Stimulated activated CD4-positive, alpha-beta T cell treated with anti-CD3 and anti-CD28 coated beads, Interleukin-12 subunit alpha, Interleukin-12 subunit beta, amount 100 ng/mL, for 48 hours (primary cell): Measurements from ENCODE around the gene ATP4B.

Experiments
- DNase-seq, 3 donors: peaks; one replicate each; pipeline ENCODE4 v3.0.0-alpha.2; 2020; ENCODE audit warnings: low read depth in 2 of 3, low spot score in 1 of 3

The ATP4B gene

DNA sequence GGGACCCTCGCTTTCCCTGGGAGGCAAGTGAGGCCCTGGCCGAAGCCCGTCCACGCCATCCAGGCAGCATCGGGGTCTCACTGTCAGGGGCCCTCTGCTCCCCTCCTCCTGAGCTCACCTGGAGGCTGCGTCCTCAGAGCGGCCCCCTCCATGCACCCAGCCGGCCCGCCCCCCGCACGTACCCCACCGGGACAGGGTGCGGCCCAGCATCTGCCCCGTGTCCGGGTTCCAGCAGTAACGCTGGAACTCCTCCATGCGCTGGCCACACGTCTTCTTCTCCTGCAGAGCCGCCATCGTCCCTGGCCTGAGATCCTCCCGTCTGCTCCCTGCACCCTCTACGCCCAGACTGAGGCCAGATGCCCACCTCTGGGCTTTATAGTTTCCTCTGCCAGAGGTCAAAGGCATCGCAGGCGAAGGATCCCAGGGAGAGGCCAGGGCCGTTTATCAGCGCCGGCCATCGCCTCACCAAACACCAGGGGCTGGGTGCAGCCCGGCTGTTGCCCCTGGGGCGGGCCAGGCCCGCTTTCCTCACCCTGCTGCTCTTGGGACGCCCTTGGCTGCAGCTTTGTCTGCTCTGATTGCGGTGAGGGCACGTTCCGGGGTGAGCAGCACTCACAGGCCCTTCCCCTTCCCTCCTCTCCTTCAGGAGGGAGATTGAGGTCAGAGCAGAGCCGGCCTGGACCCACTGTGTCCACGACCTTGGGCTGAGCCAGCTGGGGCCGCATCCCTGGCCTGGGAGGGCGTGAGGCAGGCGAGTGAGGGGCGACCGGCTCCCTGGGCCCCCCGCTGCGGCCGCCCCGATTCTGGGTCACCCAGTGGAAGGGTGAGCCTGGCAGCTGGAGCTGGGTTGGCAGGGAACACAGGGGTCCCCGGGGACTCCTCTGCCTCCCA, at the start of gene ATP4B:
ATP4B (minus strand) TSS at position 348 of the 891 bp plus-strand sequence; CDS start at position 294, 54 bp downstream.
- DNase-seq = no peak

DNA sequence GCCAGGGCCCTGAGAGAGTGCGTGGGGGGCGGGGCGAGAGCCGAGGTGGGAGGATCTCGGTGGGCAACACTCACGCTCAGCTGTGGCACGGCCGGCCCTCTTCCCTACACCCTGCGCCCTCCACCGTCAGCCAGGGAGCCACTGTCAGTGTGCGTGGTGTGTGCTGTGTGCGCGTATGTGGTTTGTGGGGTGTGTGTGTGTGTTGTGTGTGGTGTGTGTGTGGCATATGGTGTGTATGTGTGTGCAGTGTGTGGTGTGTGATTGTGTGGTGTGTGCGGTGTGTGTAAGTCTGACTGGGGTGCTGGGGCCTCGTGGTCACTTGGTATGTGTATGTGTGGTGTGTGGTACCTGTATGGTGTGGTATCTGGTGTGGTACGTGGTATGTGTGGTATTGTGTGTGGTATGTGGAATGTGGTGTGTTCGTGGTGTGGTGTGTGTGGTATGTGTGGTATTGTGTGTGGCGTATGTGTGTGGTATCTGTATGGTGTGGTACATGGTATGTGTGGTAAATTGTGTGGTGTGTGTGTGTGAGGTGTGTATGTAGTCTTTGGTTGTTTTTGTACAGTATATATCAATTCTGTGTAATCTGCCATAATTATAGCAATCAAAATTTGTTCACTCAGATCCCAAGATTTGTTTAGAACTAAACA, 14.1 kb upstream of the ATP4B start:
- DNase-seq = no peak

DNA sequence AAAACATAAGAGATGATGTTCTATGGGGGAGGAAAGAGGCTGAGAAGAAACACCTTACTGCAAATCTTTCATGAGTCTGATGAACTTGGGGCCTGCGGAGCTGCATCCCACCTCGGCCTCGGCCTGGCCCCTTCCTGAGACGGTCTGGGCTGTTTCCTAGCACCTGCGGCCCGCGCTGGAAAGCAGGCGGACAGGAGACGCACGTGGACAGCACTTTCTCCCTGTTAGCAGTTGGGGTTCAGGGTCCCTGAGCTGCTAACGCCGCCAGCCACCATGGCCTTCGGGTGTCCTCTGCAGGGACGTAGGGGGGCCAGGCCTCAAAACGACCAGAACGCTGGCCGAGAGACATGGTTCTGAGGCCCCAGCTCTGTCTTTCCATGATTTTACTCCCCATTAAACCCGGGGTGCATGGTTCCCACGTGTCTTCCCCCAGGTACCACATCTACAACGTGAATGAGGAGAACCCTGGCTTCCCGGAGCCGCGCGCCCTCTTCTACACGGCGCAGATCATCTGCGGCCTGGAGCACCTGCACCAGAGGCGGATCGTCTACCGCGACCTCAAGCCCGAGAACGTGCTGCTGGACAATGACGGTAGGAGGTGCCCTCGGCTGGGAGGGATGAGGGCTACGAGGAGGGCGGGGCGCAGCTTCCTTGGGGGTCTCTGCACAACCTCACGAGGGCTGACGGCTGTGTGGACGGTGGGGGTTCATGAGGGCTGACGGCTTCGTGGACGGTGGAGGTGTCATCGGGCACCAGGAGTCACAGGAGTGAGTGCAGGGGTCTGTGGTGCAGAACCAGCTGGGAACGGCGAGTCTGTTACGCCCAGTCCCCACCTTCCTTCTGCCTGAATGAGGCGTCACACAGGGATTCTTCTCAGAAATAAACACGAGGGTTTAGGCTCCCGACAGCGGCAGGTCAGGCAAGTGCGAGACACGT, 13.3 kb upstream of the ATP4B start:
- DNase-seq = no peak

DNA sequence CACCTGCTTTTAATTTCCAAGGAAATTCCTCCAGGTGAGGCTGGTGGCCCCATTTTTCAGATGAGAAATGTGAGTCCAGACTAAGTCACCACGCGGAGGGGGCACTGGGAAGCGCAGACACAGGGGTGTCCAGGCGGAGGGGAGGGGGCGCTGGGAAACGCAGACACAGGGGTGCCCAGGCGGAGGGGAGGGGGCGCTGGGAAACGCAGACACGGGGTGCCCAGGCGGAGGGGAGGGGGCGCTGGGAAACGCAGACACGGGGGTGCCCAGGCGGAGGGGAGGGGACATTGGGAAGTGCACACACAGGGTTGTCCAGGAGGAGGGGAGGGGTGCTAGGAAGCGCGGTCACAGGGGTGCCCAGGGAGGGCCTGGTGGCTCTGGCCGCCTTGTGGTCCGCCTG, 12.5 kb upstream of the ATP4B start:
- DNase-seq = no peak

DNA sequence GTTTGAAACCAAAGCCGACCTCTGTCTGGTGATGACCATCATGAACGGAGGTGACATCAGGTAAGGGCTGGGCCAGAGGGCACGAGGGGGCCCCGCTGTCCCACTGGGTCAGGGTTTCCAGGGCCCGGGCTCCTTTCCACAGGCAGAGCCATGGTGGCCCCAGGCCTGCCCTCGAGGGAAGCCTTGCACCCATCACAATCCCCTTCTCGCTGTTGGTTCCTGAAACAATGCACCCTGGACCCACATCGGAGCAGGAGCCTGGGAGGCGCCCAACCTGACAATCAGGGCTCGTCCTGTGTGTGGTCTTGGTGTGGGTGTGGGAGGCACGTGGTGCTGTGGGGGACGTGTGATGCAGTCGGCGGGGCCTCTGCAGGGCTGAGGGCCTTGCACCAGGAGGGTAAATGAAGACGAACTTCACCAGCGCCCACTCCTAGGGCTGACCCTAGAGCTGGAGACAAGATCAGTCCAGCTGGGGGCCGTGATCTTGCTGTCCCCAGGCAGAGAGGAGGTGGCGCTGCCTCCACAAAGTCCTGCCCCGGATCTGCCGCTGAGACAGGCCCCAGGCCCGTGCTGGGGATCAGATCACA, 11.8 kb upstream of the ATP4B start:
- DNase-seq = no peak

DNA sequence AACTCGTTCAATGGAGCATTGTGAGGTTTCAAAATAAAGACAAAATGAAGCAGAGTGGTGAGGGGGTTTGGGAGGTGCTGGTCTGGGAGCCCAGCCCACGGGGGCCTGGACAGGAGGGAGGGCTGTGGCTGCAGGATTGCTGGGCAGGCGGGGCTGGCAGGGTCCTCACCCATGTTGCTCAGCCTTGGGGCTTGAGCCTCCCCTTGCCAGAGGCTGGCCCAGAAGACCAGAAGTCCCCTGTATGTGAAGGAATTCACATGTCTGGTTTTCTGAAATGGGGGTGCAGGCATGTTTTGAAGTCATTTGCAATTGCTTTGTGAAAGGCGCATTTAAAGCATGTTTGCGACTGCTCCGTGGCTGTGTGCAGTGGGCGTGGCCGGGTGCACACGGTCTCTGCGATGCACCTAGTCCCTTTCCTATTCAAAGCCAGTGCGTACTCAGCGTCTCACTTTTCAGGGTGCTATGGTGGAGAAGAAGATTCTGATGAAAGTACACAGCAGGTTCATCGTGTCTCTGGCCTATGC, 11.3 kb upstream of the ATP4B start:
- no peak for DNase-seq

DNA sequence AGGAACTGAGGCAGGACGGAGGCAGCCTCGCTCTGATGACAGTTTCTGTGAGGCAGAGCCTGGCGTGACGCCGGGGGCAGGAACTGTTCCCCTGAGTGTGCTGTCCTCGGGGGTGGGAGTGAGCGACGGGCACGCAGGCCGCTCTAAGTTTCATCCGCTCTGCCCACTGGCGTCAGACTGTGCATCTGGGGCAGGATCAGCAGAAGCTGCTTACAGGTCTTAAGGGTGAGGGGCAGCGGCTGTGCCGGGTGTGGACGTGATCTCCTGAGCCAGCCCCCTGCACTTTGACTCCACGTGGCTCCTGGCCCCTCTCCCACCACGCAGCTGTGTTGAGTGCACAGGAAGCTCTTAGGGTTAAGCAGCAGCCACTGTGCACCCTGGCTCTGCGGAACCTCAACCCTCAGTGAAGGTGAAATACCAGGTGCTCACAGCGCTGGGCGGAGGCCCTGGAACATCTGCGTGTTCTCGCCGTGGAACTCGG, 10.5 kb upstream of the ATP4B start:
- DNase-seq = no peak

DNA sequence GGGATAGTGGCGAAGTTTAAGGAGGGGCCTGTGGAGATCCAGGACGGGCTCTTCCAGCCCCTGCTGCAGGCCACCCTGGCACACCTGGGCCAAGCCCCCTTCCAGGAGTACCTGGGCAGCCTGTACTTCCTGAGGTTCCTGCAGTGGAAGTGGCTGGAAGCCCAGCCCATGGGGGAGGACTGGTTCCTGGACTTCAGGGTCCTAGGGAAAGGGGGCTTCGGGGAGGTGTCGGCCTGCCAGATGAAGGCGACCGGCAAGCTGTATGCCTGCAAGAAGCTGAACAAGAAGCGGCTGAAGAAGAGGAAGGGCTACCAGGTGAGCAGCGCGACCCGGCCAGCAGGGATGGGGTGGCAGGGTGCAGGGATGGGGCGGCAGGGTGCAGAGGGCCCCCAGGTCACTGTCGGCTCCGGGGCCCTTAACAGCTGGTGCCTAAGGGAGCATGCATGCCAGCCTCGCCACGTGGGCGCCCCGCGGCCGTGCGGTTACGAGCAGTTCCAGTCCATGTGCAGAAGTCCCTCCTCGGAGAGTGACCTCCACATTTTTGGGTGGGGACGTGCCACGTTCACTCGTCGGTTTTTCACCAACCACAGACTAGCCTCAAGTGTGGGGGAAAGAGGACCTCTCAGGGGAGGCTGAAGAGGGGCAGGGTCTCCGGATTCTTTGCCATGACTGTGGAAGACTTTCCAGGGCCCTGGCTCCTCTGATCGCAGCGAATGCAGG, 9.9 kb upstream of the ATP4B start:
- no peak for DNase-seq

DNA sequence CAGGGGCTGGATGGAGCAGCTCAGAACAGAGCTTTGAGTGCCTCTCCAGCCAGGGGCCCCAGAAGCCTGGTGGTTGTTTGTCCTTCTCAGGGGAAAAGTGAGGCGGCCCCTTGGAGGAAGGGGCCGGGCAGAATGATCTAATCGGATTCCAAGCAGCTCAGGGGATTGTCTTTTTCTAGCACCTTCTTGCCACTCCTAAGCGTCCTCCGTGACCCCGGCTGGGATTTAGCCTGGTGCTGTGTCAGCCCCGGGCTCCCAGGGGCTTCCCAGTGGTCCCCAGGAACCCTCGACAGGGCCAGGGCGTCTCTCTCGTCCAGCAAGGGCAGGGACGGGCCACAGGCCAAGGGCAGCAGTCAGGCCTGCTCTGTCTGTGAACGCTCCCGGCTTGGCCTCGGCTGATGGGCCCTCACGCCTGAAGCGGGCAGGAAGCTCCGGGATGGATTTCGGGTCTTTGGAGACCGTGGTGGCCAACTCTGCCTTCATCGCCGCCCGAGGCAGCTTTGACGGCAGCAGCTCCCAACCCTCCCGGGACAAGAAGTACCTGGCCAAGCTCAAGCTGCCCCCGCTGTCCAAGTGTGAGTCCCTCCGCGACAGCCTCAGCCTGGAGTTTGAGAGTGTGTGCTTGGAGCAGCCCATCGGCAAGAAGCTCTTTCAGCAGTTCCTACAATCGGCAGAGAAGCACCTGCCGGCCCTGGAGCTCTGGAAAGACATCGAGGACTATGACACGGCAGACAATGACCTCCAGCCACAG, 9.1 kb upstream of the ATP4B start, which contains the start of gene GRK1:
GRK1 (plus strand) TSS at position 269 of the 751 bp plus-strand sequence; CDS start at position 437, 168 bp downstream.
- no peak for DNase-seq

DNA sequence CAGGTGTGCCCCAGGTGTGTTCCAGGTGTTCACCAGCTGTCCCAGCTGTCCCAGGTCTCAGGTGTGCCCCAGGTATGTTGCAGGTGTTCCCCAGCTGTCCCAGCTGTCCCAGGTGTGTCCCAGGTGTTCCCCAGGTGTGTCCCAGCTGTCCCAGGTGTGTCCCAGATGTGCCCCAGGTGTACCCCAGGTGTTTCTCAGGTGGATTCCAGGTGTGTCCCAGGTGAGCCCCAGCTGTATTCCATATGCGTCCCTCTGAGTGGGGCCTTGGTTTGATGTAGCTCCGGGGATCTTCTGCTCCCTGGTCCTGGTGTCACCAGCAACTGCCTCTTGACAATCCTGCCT, 8.3 kb upstream of the ATP4B start:
- no peak for DNase-seq

DNA sequence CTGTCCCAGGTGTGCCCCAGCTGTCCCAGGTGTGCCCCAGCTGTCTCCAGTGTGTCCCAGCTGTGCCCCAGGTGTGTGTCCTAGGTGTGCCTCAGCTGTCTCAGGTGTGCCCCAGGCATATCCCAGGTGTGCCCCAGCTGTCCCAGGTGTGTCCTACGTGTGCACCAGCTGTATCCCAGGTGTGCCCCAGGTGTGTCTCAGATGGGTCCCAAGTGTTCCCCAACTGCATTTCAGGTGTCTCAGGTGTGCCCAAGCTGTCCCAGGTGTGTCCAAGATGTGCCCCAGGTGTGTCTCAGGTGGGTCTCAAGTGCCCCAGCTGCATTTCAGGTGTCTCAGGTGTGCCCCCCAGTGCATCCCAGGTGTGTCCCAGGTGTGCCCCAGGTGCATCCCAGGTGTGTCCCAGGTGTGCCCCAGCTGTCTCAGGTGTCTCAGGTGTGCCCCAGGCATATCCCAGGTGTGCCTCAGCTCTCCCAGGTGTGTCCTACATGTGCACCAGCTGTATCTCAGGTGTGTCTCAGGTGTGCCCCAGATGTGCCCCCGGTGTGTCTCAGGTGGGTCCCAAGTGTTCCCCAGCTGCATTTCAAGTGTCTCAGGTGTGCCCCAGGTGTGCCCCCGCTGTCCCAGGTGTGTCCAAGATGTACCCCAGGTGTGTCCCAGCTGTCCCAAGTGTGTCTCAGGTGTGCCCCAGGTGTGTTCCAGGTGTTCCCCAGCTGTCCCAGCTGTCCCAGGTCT, 7.8 kb upstream of the ATP4B start:
- no peak for DNase-seq

DNA sequence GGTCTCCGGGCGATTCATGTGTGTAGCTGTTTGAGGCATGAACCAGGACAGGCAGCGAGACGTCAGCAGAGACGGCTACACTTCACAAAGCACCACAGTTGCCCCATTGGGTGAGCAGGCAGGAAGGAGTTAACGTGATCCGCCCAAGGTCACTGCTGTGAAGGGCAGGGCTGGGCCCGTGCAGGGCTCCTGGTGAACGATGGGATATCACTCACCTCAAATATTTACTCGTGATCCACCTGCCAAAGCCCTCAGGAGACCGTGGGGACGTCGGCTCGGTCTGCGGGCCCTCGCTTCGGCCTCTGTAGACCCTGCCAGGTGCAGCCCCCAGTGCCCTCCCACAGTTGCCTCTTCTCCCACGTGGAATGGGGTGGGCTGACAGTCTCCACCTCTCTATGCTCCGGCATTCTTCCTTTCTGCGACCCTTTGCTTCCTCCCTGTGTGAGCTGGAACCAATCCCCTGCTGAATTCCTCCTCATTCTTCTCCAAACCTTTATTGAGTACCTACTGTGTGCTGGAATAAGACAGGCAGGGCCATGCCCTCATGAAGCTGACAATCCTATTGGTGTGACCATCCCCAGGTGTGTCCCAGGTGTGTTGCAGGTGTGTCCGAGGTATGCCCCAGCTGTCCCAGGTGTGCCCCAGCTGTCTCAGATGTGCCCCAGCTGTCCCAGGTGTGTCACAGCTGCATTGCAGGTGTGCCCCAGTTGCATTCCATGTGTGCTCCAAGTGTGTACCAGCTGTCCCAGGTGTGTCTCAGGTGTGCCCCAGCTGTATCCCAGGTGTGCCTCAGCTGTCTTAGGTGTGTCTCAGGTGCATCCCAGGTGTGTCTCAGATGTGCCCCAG, 7.0 kb upstream of the ATP4B start:
- DNase-seq = no peak

DNA sequence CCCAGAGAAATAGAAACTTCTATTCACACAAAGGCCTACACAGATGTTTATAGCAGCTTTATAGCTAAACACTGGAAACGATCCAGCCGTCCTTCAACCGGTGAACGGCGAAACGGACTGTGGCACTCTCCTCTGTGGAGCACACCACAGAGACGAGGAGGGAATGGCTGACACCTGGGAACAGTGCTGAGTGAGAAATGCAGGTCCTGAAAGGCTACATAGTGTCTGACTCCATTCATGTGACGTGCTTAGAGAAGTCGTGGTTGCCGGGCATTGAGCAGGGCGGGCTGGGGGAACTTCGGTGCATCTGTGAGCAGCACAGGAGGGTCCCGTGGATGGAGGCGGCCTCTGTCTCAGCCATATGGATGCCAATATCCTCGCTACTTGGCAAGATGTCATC, 5.9 kb upstream of the ATP4B start:
- DNase-seq = no peak

DNA sequence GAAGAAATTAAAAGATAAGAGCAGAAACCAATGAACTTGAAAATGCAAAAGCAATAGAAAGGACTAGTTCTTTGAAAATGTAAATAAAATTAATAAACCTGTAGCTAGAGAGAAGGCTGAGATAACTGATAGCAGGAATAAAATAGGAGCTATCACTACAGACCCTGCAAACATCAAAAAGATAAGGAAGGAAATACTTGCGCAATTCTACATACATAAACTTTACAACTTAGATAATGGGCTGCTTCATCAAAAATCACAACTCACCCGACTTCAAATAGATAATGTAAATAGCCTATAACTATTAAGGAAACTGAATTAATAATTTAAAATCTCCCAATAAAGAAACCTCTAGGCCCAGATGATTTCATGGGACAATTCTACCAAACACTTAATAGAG, 3.5 kb upstream of the ATP4B start:
- no peak for DNase-seq

DNA sequence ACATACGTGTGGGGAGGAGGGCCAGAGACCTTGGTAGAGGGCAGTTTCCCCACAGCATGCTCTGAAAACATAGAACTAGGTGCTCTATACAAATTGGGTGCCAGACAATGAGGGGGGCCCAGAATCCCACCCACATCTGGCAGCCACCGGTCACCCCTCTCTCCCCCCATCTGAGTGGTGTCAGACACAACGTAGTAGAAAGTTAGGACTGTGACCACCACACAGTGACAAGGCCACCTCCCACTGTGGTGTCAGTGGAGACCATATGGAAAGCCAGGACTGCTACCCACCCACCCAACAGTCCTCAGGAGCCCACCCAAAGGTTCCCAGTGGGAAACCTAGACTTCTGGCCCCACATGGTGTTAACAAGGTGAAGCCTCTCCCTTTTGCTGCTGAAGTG, 2.1 kb upstream of the ATP4B start:
- DNase-seq = no peak

DNA sequence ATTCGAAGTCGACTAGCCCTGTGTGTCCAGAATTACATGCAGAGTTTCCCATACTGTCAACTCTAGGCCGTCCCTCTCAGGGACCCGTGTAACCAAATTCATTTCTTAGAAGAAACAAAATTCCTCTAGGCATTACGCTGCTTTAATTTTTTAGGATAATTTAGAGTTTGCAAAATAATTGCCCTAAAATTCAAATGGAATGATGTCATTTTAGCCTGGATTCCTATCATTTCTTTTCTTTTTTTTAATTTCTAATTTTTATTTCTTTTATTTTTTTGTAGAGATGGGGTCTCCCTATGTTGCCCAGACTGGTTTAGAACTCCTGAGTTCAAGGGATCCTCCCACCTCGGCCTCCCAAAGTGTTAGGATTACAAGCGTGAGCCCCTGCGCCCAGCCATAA, 1.3 kb upstream of the ATP4B start:
- DNase-seq = no peak

DNA sequence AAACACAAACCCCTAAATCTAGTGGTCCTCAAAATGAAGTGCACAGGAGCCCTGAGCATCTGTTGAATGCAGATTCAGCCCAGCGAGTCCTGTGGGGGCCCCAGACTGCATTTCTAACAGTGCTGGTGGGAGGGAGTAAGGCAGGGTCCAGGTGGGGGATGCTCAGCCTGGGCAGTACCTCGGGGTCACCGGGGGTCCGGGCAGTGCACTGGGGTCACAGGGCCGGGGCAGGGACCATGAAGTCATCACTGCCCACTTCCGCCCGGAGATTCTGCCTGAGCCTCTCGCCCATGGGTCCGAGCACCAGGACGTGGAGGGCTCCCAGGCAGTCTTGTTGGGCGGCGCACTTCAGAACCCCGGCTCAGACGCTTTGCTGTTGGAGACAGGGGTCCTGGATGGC, 838 bp upstream of the ATP4B start:
- DNase-seq = no peak
